Endothelial cell of umbilical vein (primary cell): ENCODE data around the gene KRT74.

Experiments
- EZH2 ChIP-seq: IDR thresholded peaks from 2 replicates; pipeline ENCODE4 v1.6.1; 2012; ENCODE audit warnings: borderline replicate concordance, low read depth, mild to moderate bottlenecking, moderate library complexity, low read length, inconsistent platforms; ENCODE audit not compliant: severe bottlenecking
- JUN ChIP-seq: IDR thresholded peaks from 2 replicates; pipeline ENCODE4 v1.6.1; 2011; ENCODE audit warnings: borderline replicate concordance, low read depth; ENCODE audit not compliant: insufficient read length, insufficient read depth
- POLR2A ChIP-seq: IDR thresholded peaks from 2 replicates; pipeline ENCODE4 v1.6.1; 2012; ENCODE audit warnings: low read depth, mild to moderate bottlenecking, control low read depth, low read length
- POLR2AphosphoS5 ChIP-seq: IDR thresholded peaks from 2 replicates; pipeline ENCODE4 v1.6.1; 2012; ENCODE audit warnings: low read depth, mild to moderate bottlenecking, control low read depth, low read length, moderate library complexity; ENCODE audit not compliant: insufficient read depth
- TF ChIP-seq, protein P1 (sequence below), 2 donors: IDR thresholded peaks; 1 replicate in 1 of 2; 2 replicates in 1 of 2; pipeline ENCODE4 v1.5.1; 2011; ENCODE audit warnings: low read length in 2 of 2, mild to moderate bottlenecking in 2 of 2, moderate library complexity in 2 of 2, control low read depth in 1 of 2, inconsistent platforms in 1 of 2, low read depth in 1 of 2; ENCODE audit not compliant: insufficient read depth in 1 of 2; ENCODE audit errors: extremely low read depth in 1 of 2

DNA sequence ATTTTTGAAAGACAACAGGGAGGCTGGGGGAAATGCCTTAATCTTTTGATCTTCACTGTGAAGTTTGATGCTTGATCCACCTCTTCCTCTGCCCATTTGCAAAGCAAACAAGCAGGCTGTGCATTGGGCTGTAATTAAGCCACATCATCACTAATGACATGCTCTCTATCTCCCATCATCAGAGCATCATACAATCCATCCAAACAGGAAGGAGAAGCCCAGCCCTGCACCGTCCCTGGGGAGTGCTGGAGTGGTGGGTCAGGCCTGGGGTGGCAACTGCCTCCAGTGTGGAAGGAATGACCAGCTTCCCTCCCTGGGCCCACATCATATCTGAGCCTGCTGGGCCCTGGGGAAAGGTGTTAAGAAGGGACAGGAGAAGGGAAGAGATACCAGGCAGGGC is 6.9 kb upstream of the KRT74 start:
- TF ChIP-seq EZH2: no peak
- TF ChIP-seq POLR2A: no peak
- TF ChIP-seq, protein P1, sequence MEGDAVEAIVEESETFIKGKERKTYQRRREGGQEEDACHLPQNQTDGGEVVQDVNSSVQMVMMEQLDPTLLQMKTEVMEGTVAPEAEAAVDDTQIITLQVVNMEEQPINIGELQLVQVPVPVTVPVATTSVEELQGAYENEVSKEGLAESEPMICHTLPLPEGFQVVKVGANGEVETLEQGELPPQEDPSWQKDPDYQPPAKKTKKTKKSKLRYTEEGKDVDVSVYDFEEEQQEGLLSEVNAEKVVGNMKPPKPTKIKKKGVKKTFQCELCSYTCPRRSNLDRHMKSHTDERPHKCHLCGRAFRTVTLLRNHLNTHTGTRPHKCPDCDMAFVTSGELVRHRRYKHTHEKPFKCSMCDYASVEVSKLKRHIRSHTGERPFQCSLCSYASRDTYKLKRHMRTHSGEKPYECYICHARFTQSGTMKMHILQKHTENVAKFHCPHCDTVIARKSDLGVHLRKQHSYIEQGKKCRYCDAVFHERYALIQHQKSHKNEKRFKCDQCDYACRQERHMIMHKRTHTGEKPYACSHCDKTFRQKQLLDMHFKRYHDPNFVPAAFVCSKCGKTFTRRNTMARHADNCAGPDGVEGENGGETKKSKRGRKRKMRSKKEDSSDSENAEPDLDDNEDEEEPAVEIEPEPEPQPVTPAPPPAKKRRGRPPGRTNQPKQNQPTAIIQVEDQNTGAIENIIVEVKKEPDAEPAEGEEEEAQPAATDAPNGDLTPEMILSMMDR (IDR thresholded peaks at IDR 0.05; ENCODE audit: extremely low read depth in 1 of 2, insufficient read depth in 1 of 2, low read depth in 1 of 2, low read length in 2 of 2): no peak
- no peak for TF ChIP-seq JUN
- no peak for TF ChIP-seq POLR2AphosphoS5
